Neural progenitor cell (in vitro differentiated cells): Measurements from ENCODE around the gene VSIG10L. TPM values are rescaled to one million over a fixed set of nuclear protein-coding genes. Genes with fewer than 3 reads are reported as not detected.

Experiments
- DNase-seq: peaks from one replicate; pipeline ENCODE4 v3.0.0-alpha.2; 2016; ENCODE audit warnings: low spot score
- H2AFZ ChIP-seq: fragments of 200-600 bp; sonication (generic); replicated peaks from 2 replicates; pipeline ENCODE4 v1.6.1; 2016; ENCODE audit warnings: antibody characterized with exemption
- H3F3A ChIP-seq: fragments of 200-600 bp; sonication (generic); 2 replicates; pipeline ENCODE4 v1.6.1; 2016; ENCODE audit warnings: antibody characterized with exemption, low read depth
- H3K27ac ChIP-seq: fragments of 200-600 bp; sonication (generic); 2 replicates; pipeline ENCODE4 v1.5.1; 2016; ENCODE audit warnings: mild to moderate bottlenecking
- H3K27me3 ChIP-seq: fragments of 200-600 bp; sonication (generic); 2 replicates; pipeline ENCODE4 v1.6.1; 2016; ENCODE audit warnings: mild to moderate bottlenecking, moderate library complexity
- H3K36me3 ChIP-seq: fragments of 200-600 bp; sonication (generic); 2 replicates; pipeline ENCODE4 v1.5.1; 2016
- H3K4me1 ChIP-seq: fragments of 200-600 bp; sonication (generic); 2 replicates; pipeline ENCODE4 v1.6.1; 2016; ENCODE audit warnings: mixed run types
- H3K4me2 ChIP-seq: fragments of 200-600 bp; sonication (generic); 2 replicates; pipeline ENCODE4 v1.6.1; 2016
- H3K4me3 ChIP-seq: fragments of 200-600 bp; sonication (generic); 2 replicates; pipeline ENCODE4 v1.5.1; 2016
- H3K79me2 ChIP-seq: fragments of 200-600 bp; sonication (generic); 2 replicates; pipeline ENCODE4 v1.6.1; 2016; ENCODE audit warnings: low read depth
- H3K9ac ChIP-seq: fragments of 200-600 bp; sonication (generic); 2 replicates; pipeline ENCODE4 v1.6.1; 2016
- H3K9me3 ChIP-seq: fragments of 200-600 bp; sonication (generic); 2 replicates; pipeline ENCODE4 v1.5.1; 2016; ENCODE audit warnings: low read depth
- H4K20me1 ChIP-seq: fragments of 200-600 bp; sonication (generic); 2 replicates; pipeline ENCODE4 v1.6.1; 2016; ENCODE audit warnings: low read depth
- H3K27ac Mint-ChIP-seq: 3 replicates; pipeline ENCODE4 v1.8.0; 2021; ENCODE audit warnings: mixed read lengths
- H3K27me3 Mint-ChIP-seq: 2 replicates; pipeline ENCODE4 v1.8.0; 2022; ENCODE audit warnings: low read depth, mild to moderate bottlenecking, inconsistent platforms, moderate library complexity, mixed read lengths; ENCODE audit not compliant: insufficient read depth
- H3K36me3 Mint-ChIP-seq: 3 replicates; pipeline ENCODE4 v1.8.0; 2021; ENCODE audit warnings: mixed read lengths
- H3K4me1 Mint-ChIP-seq: 3 replicates; pipeline ENCODE4 v1.8.0; 2021; ENCODE audit warnings: mixed read lengths
- H3K4me3 Mint-ChIP-seq: 3 replicates; pipeline ENCODE4 v1.8.0; 2021; ENCODE audit warnings: mild to moderate bottlenecking, moderate library complexity, mixed read lengths
- H3K9me3 Mint-ChIP-seq: 3 replicates; pipeline ENCODE4 v1.8.0; 2020; ENCODE audit warnings: mixed read lengths
- EZH2 ChIP-seq: fragments of 200-600 bp; sonication (generic); IDR thresholded peaks from 2 replicates; pipeline ENCODE4 v1.6.1; 2017; ENCODE audit warnings: antibody characterized with exemption, mild to moderate bottlenecking, moderate library complexity
- EZH2phosphoT487 ChIP-seq: fragments of 200-600 bp; sonication (generic); IDR thresholded peaks from 2 replicates; pipeline ENCODE4 v1.6.1; 2017; ENCODE audit warnings: antibody characterized with exemption
- total RNA-seq: library from RNA; depleted of rRNA; stranded (reverse); fragments of >200 nt; gene quantifications from 2 replicates; pipeline ENCODE4 v1.2.3, GENCODE V29; 2015; ENCODE audit warnings: low replicate concordance
- TF ChIP-seq, protein P1 (sequence below): fragments of 200-600 bp; sonication (generic); IDR thresholded peaks from 2 replicates; pipeline ENCODE4 v1.5.1; 2017; ENCODE audit warnings: antibody characterized with exemption, mild to moderate bottlenecking

Gene VSIG10L
- total RNA-seq, 1 donor from 2014 or later, result 2.7 TPM

DNA sequence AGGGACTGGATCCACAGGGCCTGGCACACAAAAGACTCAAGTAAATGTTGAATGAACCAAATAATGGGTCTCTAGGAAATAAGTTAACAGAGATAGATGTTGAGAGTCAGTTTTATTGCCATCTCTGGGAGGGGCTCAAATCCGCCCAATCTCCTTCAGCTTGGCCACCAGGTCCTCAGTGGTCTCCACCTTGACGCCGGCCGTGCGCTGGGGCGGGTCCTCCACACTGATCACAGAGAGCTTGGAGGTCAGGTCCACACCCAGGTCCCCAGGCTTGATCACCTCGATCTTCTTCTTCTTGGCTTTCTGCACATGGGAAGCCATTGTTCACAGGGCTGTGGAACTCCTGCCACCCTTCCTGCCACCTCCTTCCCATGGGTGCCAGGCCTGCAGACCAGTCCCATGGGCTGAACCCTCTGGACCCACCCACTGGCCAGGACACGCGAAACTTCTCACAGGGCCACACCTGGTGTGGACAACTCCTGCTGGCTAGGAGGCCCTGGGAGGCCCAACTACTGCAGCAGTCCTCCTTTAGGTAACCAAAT is 3.2 kb upstream of the VSIG10L start:
- no peaks in the 10 kb centered on the region for H4K20me1 ChIP-seq
- peak overlapping the region; percentile 43 for H3K27ac Mint-ChIP-seq

DNA sequence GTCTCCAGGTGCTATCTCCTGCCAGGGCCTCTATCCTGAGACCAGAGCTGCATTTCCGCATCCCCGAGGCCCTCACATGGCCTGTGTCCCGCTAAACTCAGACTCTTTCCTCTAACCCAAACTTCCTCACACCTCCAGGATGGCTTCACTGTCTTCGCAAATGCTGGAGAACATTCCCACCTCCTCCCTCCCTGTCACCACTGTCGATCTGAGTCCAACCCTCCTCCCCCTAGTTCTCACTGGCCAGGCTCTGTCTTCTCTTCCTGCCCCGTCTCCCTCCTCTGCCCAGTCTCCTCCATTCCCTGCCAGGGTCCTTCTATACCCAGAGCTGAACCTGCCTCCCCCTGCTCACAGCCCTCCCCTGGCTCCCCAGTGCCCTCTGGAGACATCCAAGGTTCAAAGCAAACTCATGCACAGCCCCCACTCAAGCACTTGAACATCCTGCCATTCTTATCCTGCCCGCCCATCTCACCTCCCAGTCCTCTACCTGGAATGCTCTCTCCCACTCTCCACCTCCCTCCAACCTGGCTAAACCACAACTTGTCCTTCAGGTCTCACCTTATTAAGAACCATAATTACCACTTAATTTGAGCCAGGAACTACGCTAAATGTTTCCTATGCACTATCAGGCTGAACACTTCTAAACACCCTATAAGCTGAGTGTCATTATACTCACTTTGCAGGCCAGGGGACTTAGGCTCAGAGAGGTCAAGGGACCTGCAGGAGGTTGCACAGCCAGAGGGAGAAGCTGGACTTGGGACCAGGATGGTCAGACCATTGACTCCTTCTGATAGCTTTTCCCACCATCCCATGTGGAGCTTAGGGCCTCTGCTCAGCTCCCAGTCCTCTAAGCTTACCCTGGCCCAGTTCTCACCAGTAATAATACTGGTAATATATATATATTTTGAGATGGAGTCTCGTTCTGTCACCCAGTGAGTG is 961 bp upstream of the VSIG10L start:
- no peak for TF ChIP-seq EZH2phosphoT487
- TF ChIP-seq, protein P1, sequence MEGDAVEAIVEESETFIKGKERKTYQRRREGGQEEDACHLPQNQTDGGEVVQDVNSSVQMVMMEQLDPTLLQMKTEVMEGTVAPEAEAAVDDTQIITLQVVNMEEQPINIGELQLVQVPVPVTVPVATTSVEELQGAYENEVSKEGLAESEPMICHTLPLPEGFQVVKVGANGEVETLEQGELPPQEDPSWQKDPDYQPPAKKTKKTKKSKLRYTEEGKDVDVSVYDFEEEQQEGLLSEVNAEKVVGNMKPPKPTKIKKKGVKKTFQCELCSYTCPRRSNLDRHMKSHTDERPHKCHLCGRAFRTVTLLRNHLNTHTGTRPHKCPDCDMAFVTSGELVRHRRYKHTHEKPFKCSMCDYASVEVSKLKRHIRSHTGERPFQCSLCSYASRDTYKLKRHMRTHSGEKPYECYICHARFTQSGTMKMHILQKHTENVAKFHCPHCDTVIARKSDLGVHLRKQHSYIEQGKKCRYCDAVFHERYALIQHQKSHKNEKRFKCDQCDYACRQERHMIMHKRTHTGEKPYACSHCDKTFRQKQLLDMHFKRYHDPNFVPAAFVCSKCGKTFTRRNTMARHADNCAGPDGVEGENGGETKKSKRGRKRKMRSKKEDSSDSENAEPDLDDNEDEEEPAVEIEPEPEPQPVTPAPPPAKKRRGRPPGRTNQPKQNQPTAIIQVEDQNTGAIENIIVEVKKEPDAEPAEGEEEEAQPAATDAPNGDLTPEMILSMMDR, result no peak
- TF ChIP-seq EZH2, result no peak
- H3K9me3 Mint-ChIP-seq, result no peaks in the 10 kb centered on the region

More for the DNA sequence above, 3.2 kb upstream of the VSIG10L start:
- Histone ChIP-seq H3K4me2 (no peak overlapping the region), H3K4me1 (peaks cover 4% of the 10 kb centered on the region), H2AFZ (no peak overlapping the region), H3K4me3 (no peak overlapping the region), H3K36me3 (no peaks in the 10 kb centered on the region), H3F3A (no peaks in the 10 kb centered on the region), H3K9ac (no peak overlapping the region), H3K27me3 (peaks cover 22% of the 10 kb centered on the region), H3K27ac (no peak overlapping the region), H3K9me3 (no peaks in the 10 kb centered on the region), H3K79me2 (no peaks in the 10 kb centered on the region)
- peaks cover 10% of the 10 kb centered on the region for H3K36me3 Mint-ChIP-seq
- no peaks in the 10 kb centered on the region for H3K9me3 Mint-ChIP-seq
- DNase-seq, result no peak
- H3K4me1 Mint-ChIP-seq, result peaks cover 4% of the 10 kb centered on the region
- peak overlapping the region; percentile 58 for H3K4me3 Mint-ChIP-seq
- peaks cover 6% of the 10 kb centered on the region for H3K27me3 Mint-ChIP-seq
- TF ChIP-seq EZH2phosphoT487 (no peak), EZH2 (no peak)
- TF ChIP-seq, protein P1, result no peak

DNA sequence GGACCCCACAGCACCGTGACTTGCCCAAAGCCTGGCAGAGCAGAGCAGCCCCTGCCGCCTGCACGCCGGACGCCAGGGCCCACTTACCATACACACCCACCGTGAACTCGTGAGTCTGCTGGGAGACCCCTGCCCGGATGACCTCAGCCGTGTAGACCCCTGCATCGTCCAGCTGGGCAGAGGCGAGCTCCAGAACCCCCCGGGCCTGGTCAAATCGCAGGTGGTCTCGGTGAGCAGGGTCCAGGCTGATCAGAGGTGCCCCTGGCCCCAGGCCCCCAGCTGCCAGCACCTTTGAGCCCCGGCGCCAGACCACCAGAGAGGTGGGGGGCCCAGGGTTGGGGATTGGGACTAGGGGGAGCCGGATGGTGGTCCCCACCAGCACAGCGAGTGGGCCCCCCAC is 873 bp downstream of the VSIG10L start:
- Histone ChIP-seq H3K4me1 (peaks cover 4% of the 10 kb centered on the region), H3K27me3 (peaks cover 24% of the 10 kb centered on the region), H3K36me3 (no peaks in the 10 kb centered on the region), H3F3A (peaks cover 6% of the 10 kb centered on the region), H2AFZ (no peak overlapping the region), H4K20me1 (no peaks in the 10 kb centered on the region), H3K79me2 (no peaks in the 10 kb centered on the region), H3K9ac (no peak overlapping the region), H3K27ac (no peak overlapping the region), H3K4me2 (no peak overlapping the region), H3K9me3 (no peaks in the 10 kb centered on the region), H3K4me3 (no peak overlapping the region)
- DNase-seq, result no peak
- peak overlapping the region; percentile 84 for H3K4me3 Mint-ChIP-seq
- peaks cover 8% of the 10 kb centered on the region for H3K4me1 Mint-ChIP-seq
- peaks cover 6% of the 10 kb centered on the region for H3K36me3 Mint-ChIP-seq
- H3K9me3 Mint-ChIP-seq, result no peaks in the 10 kb centered on the region
- TF ChIP-seq EZH2, result no peak
- TF ChIP-seq, protein P1, result no peak
- TF ChIP-seq EZH2phosphoT487, result no peak
- H3K27me3 Mint-ChIP-seq, result peaks cover 6% of the 10 kb centered on the region
- H3K27ac Mint-ChIP-seq, result peak overlapping the region; percentile 57

More for the DNA sequence above, 961 bp upstream of the VSIG10L start:
- peaks cover 6% of the 10 kb centered on the region for H3F3A ChIP-seq
- peaks cover 6% of the 10 kb centered on the region for H3K27me3 Mint-ChIP-seq
- peak overlapping the region; percentile 9 for H3K27ac Mint-ChIP-seq
- H3K27ac ChIP-seq, result no peak overlapping the region
- H3K4me2 ChIP-seq, result no peak overlapping the region
- H3K4me3 Mint-ChIP-seq, result peak overlapping the region; percentile 75
- H3K4me3 ChIP-seq, result no peak overlapping the region
- H4K20me1 ChIP-seq, result no peaks in the 10 kb centered on the region
- H3K36me3 Mint-ChIP-seq, result peaks cover 8% of the 10 kb centered on the region
- no peak overlapping the region for H2AFZ ChIP-seq
- no peak overlapping the region for H3K9ac ChIP-seq
- H3K9me3 ChIP-seq, result no peaks in the 10 kb centered on the region
- H3K4me1 ChIP-seq, result peaks cover 4% of the 10 kb centered on the region
- DNase-seq, result no peak
- H3K79me2 ChIP-seq, result no peaks in the 10 kb centered on the region
- H3K36me3 ChIP-seq, result no peaks in the 10 kb centered on the region
- H3K27me3 ChIP-seq, result peaks cover 24% of the 10 kb centered on the region
- H3K4me1 Mint-ChIP-seq, result peaks cover 8% of the 10 kb centered on the region
